ENCODE measurements around the gene ST8SIA1. TPM values are rescaled to one million over a fixed set of nuclear protein-coding genes. Genes with fewer than 3 reads are reported as not detected.

The ST8SIA1 gene
- total and polyA plus RNA-seq, 2 donors (not counting 1 experiment from before 2014, with no cell fraction given): 0.45 to 23.9 TPM

- Histone ChIP-seq H3K4me2 (ENCODE audit: extremely low read depth, insufficient read depth, low read length) (no peak overlapping the region), H3K9ac (ENCODE audit: insufficient read depth, low read length) (no peak overlapping the region), H3K4me3 (replicated peaks in 1 of 4; ENCODE audit: control extremely low read depth in 1 of 4, insufficient read depth in 1 of 4, low read depth in 3 of 4, low read length in 4 of 4) (no peak overlapping the region), H4K20me1 (ENCODE audit: control insufficient read depth, extremely low read depth, insufficient read depth, low read length) (no peaks in the 10 kb centered on the region), H3K36me3 (ENCODE audit: control insufficient read depth, insufficient read depth, low read length) (no peaks in the 10 kb centered on the region), H3K27ac (ENCODE audit: insufficient read depth, low read length) (no peak overlapping the region), H3K27me3 (ENCODE audit: control insufficient read depth, insufficient read depth, low read length) (peaks cover under 1% of the 10 kb centered on the region), H2AFZ (ENCODE audit: low read length) (no peak overlapping the region), H3K9me3 (ENCODE audit: control insufficient read depth, insufficient read depth, low read depth, low read length) (no peaks in the 10 kb centered on the region), H3K79me2 (ENCODE audit: control insufficient read depth, insufficient read depth, low read length) (no peaks in the 10 kb centered on the region), H3K4me1 (ENCODE audit: control insufficient read depth, extremely low read depth, insufficient read depth, low read length) (no peaks in the 10 kb centered on the region)
- TF ChIP-seq EZH2 (IDR thresholded peaks at IDR 0.05; ENCODE audit: low read length, missing control alignments): no peak
- TF ChIP-seq, protein P1, sequence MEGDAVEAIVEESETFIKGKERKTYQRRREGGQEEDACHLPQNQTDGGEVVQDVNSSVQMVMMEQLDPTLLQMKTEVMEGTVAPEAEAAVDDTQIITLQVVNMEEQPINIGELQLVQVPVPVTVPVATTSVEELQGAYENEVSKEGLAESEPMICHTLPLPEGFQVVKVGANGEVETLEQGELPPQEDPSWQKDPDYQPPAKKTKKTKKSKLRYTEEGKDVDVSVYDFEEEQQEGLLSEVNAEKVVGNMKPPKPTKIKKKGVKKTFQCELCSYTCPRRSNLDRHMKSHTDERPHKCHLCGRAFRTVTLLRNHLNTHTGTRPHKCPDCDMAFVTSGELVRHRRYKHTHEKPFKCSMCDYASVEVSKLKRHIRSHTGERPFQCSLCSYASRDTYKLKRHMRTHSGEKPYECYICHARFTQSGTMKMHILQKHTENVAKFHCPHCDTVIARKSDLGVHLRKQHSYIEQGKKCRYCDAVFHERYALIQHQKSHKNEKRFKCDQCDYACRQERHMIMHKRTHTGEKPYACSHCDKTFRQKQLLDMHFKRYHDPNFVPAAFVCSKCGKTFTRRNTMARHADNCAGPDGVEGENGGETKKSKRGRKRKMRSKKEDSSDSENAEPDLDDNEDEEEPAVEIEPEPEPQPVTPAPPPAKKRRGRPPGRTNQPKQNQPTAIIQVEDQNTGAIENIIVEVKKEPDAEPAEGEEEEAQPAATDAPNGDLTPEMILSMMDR (conservative IDR thresholded peaks at IDR 0.05 in 1 of 2, IDR thresholded peaks at IDR 0.05 in 1 of 2; ENCODE audit: low read depth in 1 of 2, low read length in 2 of 2): no peak
- DNase-seq (ENCODE audit: low read depth in 2 of 2): no peak
Observed at GRCh38 chr12:22322091-22322490, 12.4 kb downstream of the ST8SIA1 start.

DNA sequence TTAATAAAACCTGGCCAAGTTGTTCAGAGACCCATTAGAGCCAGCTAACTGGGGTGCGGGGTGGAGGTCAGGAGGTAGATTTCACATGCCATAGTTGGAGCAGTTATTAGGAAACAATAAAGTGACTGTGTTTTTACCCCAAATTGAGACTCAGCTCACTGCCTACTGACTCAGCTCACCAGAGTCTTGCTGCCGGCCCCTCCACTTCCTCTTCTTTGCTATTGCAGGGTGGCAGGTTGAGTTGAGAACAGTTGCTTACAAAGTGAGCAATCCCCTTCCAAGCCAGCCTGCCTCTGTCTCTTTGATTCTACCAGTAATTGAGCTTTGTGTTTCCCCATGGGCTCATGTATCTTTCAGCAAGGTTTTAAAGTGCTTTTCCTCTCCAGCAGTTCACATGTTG, 12.9 kb downstream of the ST8SIA1 start:
- Histone ChIP-seq H3K79me2 (ENCODE audit: control insufficient read depth, insufficient read depth, low read length) (no peaks in the 10 kb centered on the region), H3K4me3 (replicated peaks in 1 of 4; ENCODE audit: control extremely low read depth in 1 of 4, insufficient read depth in 1 of 4, low read depth in 3 of 4, low read length in 4 of 4) (no peak overlapping the region), H3K27me3 (ENCODE audit: control insufficient read depth, insufficient read depth, low read length) (no peaks in the 10 kb centered on the region), H3K9ac (ENCODE audit: insufficient read depth, low read length) (no peak overlapping the region), H4K20me1 (ENCODE audit: control insufficient read depth, extremely low read depth, insufficient read depth, low read length) (no peaks in the 10 kb centered on the region), H3K4me2 (ENCODE audit: extremely low read depth, insufficient read depth, low read length) (no peak overlapping the region), H3K36me3 (ENCODE audit: control insufficient read depth, insufficient read depth, low read length) (no peaks in the 10 kb centered on the region), H3K4me1 (ENCODE audit: control insufficient read depth, extremely low read depth, insufficient read depth, low read length) (no peaks in the 10 kb centered on the region), H3K27ac (ENCODE audit: insufficient read depth, low read length) (no peak overlapping the region), H3K9me3 (ENCODE audit: control insufficient read depth, insufficient read depth, low read depth, low read length) (no peaks in the 10 kb centered on the region), H2AFZ (ENCODE audit: low read length) (no peak overlapping the region)
- DNase-seq (ENCODE audit: low read depth in 2 of 2): peak in 1 of 2 donors; percentile 40
- TF ChIP-seq, protein P1 (conservative IDR thresholded peaks at IDR 0.05 in 1 of 2, IDR thresholded peaks at IDR 0.05 in 1 of 2; ENCODE audit: low read depth in 1 of 2, low read length in 2 of 2): no peak
- TF ChIP-seq EZH2 (IDR thresholded peaks at IDR 0.05; ENCODE audit: low read length, missing control alignments): no peak

- H4K20me1 ChIP-seq (ENCODE audit: control insufficient read depth, extremely low read depth, insufficient read depth, low read length): no peaks in the 10 kb centered on the region
- H3K36me3 ChIP-seq (ENCODE audit: control insufficient read depth, insufficient read depth, low read length): no peaks in the 10 kb centered on the region
- no peak overlapping the region for H3K4me2 ChIP-seq (ENCODE audit: extremely low read depth, insufficient read depth, low read length)
- H2AFZ ChIP-seq (ENCODE audit: low read length): no peak overlapping the region
- no peaks in the 10 kb centered on the region for H3K9me3 ChIP-seq (ENCODE audit: control insufficient read depth, insufficient read depth, low read depth, low read length)
- no peaks in the 10 kb centered on the region for H3K27me3 ChIP-seq (ENCODE audit: control insufficient read depth, insufficient read depth, low read length)
- TF ChIP-seq, protein P1 (conservative IDR thresholded peaks at IDR 0.05 in 1 of 2, IDR thresholded peaks at IDR 0.05 in 1 of 2; ENCODE audit: low read depth in 1 of 2, low read length in 2 of 2): no peak
- no peak for TF ChIP-seq EZH2 (IDR thresholded peaks at IDR 0.05; ENCODE audit: low read length, missing control alignments)
- H3K27ac ChIP-seq (ENCODE audit: insufficient read depth, low read length): no peak overlapping the region
- H3K9ac ChIP-seq (ENCODE audit: insufficient read depth, low read length): no peak overlapping the region
- H3K79me2 ChIP-seq (ENCODE audit: control insufficient read depth, insufficient read depth, low read length): no peaks in the 10 kb centered on the region
- H3K4me3 ChIP-seq (replicated peaks in 1 of 4; ENCODE audit: control extremely low read depth in 1 of 4, insufficient read depth in 1 of 4, low read depth in 3 of 4, low read length in 4 of 4): no peak overlapping the region
- H3K4me1 ChIP-seq (ENCODE audit: control insufficient read depth, extremely low read depth, insufficient read depth, low read length): no peaks in the 10 kb centered on the region
- DNase-seq (ENCODE audit: low read depth in 2 of 2): no peak
Observed at GRCh38 chr12:22321018-22321605, 13.4 kb downstream of the ST8SIA1 start.

All from fibroblast of lung (primary cell).